GM19023 (cell line): Measurements from ENCODE around the gene REG1B.
"Not testable (repeated sequence)": the region's sequence is repeated elsewhere in the genome, so short reads cannot be mapped to it uniquely, and the experiment has no call there.

Experiments used
- ATAC-seq: cut with Tn5 transposase; IDR thresholded peaks from one replicate; pipeline ENCODE4 v1.9.1; 2021; ENCODE audit warnings: mild to moderate bottlenecking, moderate library complexity; ENCODE audit not compliant: unreplicated experiment

REG1B gene

DNA sequence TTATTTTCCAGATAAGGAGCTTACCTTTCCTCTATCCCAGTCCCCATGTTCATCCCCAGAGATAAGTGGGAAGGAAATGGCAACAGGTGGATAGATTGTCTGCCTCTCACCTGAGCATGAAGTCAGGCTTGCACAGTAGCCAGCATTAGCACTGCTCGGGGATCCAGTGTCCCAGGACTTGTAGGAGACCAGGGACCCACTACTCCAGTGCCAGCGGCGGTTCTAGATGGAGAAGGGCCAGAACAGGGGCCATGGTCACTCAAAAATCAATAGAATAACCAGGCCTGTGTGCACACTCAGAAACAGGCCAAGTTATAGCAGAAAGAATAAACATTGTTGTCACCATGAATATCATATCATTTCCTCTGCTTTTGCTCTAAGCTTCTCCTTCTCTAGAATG, 2.4 kb downstream of the REG1B start:
- ATAC-seq: no peak

GRCh38 chr2:79084495-79085135, 3.2 kb downstream of the REG1B start:
- no peak for ATAC-seq

DNA sequence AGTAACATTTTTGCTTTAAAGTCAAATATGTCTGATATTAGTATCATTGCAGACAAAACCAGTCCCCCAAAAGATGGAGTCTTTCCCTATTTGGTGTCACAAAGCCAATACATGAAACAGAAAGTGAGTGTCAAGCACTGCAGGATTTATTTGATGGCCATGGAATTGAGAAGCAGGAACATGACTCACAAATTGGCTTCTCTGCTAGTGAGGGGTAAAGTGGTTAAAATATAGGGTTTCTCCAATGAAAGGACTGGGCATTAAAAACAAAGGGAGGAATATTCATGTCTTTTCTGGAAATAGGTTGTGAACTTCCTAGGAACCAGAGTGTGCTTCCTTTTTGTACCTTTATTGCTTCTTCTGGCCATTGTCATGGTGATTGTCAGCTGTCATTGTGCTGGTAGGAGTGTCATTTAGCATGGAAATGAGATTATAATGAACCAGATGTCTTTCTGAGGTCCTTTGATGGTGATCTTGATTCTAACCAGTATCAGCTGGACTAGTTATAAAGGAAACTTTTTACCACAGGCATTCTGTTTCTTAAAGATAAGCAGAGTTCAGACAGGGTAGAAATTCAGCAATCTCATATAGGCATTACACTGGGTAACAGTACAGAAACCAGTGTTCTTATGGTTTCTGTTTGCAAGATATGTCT, 4.1 kb downstream of the REG1B start:
- ATAC-seq: no peak

DNA sequence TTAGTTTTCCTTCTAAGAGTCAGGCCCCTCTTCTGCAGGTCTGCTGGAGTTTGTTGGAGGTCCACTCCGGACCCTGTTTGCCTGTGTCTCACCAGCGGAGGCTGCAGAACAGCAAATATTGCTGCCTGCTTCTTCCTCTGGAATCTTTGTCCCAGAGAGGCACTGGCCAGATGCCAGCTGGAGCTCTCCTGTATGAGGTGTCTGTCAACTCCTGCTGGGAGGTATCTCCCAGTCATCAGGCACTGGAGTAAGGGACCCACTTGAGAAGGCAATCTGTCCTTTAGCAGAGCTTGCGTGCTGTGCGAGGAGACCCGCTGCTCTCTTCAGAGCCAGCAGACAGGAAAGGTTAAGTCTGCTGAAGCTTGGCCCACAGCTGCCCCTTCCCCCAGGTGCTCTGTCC, 4.8 kb downstream of the REG1B start:
- ATAC-seq: no peak

DNA sequence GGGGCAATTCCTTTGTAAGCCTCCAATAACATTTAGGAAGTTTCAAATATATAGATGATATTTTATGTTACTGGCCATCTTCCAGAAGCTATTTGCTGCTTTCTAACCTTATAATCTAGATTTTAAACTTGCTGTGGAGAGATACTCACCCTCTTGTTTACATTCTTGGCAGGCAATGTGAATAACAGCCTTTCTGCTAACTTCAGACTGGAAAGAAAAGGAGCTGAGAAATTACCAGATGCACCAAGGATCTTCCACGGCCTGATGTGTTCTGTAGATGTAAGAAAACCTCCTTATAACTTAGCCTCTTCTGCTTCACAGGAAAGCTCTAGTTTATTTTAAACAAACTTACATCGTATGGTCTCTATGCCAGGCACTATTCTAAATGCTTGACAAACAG, 16.7 kb downstream of the REG1B start:
- ATAC-seq: no peak

DNA sequence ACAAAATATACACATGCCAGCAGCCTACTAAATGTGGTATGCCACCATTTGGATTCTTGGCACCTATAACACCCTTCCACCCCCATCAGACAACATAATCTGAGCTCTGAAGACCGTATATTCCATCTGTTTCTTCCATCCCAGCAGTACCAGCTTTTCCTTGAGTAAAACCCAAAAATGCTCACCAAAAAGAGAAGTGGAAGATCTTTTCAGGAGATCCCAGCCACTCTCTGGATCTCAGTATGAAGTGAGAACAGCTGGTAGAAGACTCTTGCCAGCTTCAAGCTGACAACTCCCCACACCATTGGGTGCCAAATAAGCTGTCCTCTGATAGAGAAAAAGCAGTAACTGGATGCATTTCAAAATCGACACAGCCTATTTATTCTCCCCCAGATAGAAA, 22.6 kb downstream of the REG1B start:
- ATAC-seq: no peak

DNA sequence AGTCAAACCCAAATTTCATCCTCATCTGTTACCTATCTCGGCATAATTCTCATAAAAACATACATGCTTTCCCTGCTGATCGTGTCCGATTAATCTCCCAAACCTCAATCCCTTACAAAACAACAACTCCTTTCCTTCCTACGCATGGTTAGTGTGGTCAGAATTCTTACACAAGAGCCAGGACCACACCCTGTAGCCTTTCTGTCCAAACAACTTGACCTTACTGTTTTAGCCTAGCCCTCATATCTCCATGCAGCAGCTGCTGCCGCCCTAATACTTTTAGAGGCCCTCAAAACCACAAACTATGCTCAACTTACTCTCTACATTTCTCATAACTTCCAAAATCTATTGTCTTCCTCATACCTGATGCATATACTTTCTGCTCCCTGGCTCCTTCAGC, 33.0 kb downstream of the REG1B start:
- not testable (repeated sequence) for ATAC-seq

- ATAC-seq: not testable (repeated sequence)
These were observed 34.3 kb downstream of the REG1B start for GRCh38 chr2:79053486-79053885.

DNA sequence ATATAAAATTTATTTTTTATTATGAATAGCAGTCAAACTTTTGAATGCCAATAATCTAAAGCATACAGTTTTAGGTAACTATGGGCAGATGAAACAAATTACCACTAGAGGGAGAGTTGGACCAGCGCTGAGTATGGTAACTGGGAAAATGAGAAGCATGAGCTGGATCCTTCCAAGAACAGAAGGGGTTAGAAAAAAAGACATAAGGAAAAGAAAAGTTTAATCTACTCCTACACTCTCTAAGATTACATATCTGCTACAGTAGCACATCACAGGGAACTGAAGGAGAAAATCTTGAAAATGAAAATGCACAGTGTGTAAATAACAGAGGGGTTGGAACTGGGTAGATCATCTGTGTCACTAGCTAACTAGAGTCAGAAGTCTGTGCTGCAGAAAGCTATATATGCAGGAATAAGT, 46.8 kb downstream of the REG1B start:
- ATAC-seq: no peak

DNA sequence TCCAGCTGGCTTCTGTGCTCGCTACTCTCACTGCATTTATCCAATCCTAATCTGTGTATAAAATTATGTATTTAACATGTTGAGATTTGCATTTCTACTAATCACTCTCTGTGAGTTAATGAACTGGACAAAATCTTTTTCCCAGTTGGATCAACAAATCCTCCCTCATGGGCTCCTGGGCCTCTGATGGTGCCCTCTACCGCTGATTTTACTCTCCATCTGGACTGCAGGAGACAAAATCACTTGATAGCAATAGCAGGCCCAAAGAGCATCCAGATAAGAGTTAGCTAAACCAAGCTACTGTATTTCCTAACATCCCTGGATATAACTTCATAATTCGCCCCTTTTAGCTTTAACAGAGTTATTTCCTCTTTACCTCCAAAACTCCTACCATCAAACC, 47.8 kb downstream of the REG1B start:
- ATAC-seq: no peak
